Measurements from ENCODE around the gene KCNH1. TPM values are rescaled to one million over a fixed set of nuclear protein-coding genes. Genes with fewer than 3 reads are reported as not detected.

KCNH1 gene
- total RNA-seq, 2 donors from 2014 or later: not detected

GRCh38 chr1:210779269-210779668, 354.7 kb downstream of the KCNH1 start:
- no peak overlapping the region for H3K4me3 Mint-ChIP-seq
- no peaks in the 10 kb centered on the region for H3K9me3 ChIP-seq (ENCODE audit: control insufficient read depth, low read length, poor library complexity, severe bottlenecking)
- peaks cover 36% of the 10 kb centered on the region for H3K27me3 Mint-ChIP-seq
- peaks cover 2% of the 10 kb centered on the region for H3K4me1 Mint-ChIP-seq
- no peak overlapping the region for H3K27ac Mint-ChIP-seq
- DNase-seq (no peak), ATAC-seq (no peak)
- H3K36me3 Mint-ChIP-seq (ENCODE audit: low read depth): peaks cover 2% of the 10 kb centered on the region

GRCh38 chr1:210777914-210778313, 356.0 kb downstream of the KCNH1 start:
- Mint-ChIP-seq H3K4me3 (no peak overlapping the region), H3K27me3 (peaks cover 42% of the 10 kb centered on the region), H3K36me3 (ENCODE audit: low read depth) (peaks cover 2% of the 10 kb centered on the region), H3K27ac (no peak overlapping the region), H3K4me1 (peaks cover 2% of the 10 kb centered on the region)
- ATAC-seq (no peak), DNase-seq (no peak)
- no peaks in the 10 kb centered on the region for H3K9me3 ChIP-seq (ENCODE audit: control insufficient read depth, low read length, poor library complexity, severe bottlenecking)

- H3K9me3 ChIP-seq (ENCODE audit: control insufficient read depth, low read length, poor library complexity, severe bottlenecking): no peaks in the 10 kb centered on the region
- Mint-ChIP-seq H3K4me1 (peaks cover 2% of the 10 kb centered on the region), H3K36me3 (ENCODE audit: low read depth) (peaks cover 2% of the 10 kb centered on the region), H3K4me3 (no peak overlapping the region), H3K27me3 (peaks cover 42% of the 10 kb centered on the region), H3K27ac (no peak overlapping the region)
- ATAC-seq (no peak), DNase-seq (no peak)
These were observed 357.2 kb downstream of the KCNH1 start for GRCh38 chr1:210776712-210777111.

GRCh38 chr1:210775289-210775688, 358.7 kb downstream of the KCNH1 start:
- DNase-seq (no peak), ATAC-seq (no peak)
- no peak overlapping the region for H3K4me3 Mint-ChIP-seq
- peaks cover 2% of the 10 kb centered on the region for H3K4me1 Mint-ChIP-seq
- peaks cover 55% of the 10 kb centered on the region for H3K27me3 Mint-ChIP-seq
- no peak overlapping the region for H3K27ac Mint-ChIP-seq
- H3K9me3 ChIP-seq (ENCODE audit: control insufficient read depth, low read length, poor library complexity, severe bottlenecking): no peaks in the 10 kb centered on the region
- peaks cover under 1% of the 10 kb centered on the region for H3K36me3 Mint-ChIP-seq (ENCODE audit: low read depth)

- Mint-ChIP-seq H3K27ac (no peak overlapping the region), H3K4me1 (peaks cover 2% of the 10 kb centered on the region), H3K4me3 (no peak overlapping the region), H3K27me3 (peaks cover 67% of the 10 kb centered on the region), H3K36me3 (ENCODE audit: low read depth) (no peaks in the 10 kb centered on the region)
- ATAC-seq: no peak
- H3K9me3 ChIP-seq (ENCODE audit: control insufficient read depth, low read length, poor library complexity, severe bottlenecking): no peaks in the 10 kb centered on the region
- DNase-seq: no peak
These were observed 360.5 kb downstream of the KCNH1 start for GRCh38 chr1:210773450-210773849.

- H3K4me3 Mint-ChIP-seq: no peak overlapping the region
- H3K4me1 Mint-ChIP-seq: peaks cover 2% of the 10 kb centered on the region
- no peak overlapping the region for H3K27ac Mint-ChIP-seq
- ATAC-seq (no peak), DNase-seq (no peak)
- peaks cover 51% of the 10 kb centered on the region for H3K27me3 Mint-ChIP-seq
- no peaks in the 10 kb centered on the region for H3K36me3 Mint-ChIP-seq (ENCODE audit: low read depth)
- H3K9me3 ChIP-seq (ENCODE audit: control insufficient read depth, low read length, poor library complexity, severe bottlenecking): no peaks in the 10 kb centered on the region
These were observed 362.8 kb downstream of the KCNH1 start for GRCh38 chr1:210771131-210771530.

GRCh38 chr1:210770396-210770984, 363.5 kb downstream of the KCNH1 start:
- H3K27ac Mint-ChIP-seq: no peak overlapping the region
- H3K4me3 Mint-ChIP-seq: no peak overlapping the region
- no peaks in the 10 kb centered on the region for H3K36me3 Mint-ChIP-seq (ENCODE audit: low read depth)
- H3K27me3 Mint-ChIP-seq: peaks cover 45% of the 10 kb centered on the region
- H3K4me1 Mint-ChIP-seq: no peaks in the 10 kb centered on the region
- ATAC-seq (no peak), DNase-seq (no peak)
- H3K9me3 ChIP-seq (ENCODE audit: control insufficient read depth, low read length, poor library complexity, severe bottlenecking): no peaks in the 10 kb centered on the region

- Mint-ChIP-seq H3K4me1 (no peaks in the 10 kb centered on the region), H3K27me3 (peaks cover 36% of the 10 kb centered on the region), H3K27ac (no peak overlapping the region), H3K36me3 (ENCODE audit: low read depth) (no peaks in the 10 kb centered on the region), H3K4me3 (no peak overlapping the region)
- H3K9me3 ChIP-seq (ENCODE audit: control insufficient read depth, low read length, poor library complexity, severe bottlenecking): no peaks in the 10 kb centered on the region
- ATAC-seq (no peak), DNase-seq (no peak)
These were observed 364.5 kb downstream of the KCNH1 start for GRCh38 chr1:210769473-210769872.

GRCh38 chr1:210764536-210764935, 369.4 kb downstream of the KCNH1 start:
- no peak overlapping the region for H3K27ac Mint-ChIP-seq
- H3K4me3 Mint-ChIP-seq: no peak overlapping the region
- H3K36me3 Mint-ChIP-seq (ENCODE audit: low read depth): no peaks in the 10 kb centered on the region
- no peaks in the 10 kb centered on the region for H3K9me3 ChIP-seq (ENCODE audit: control insufficient read depth, low read length, poor library complexity, severe bottlenecking)
- no peak for ATAC-seq
- DNase-seq: no peak
- peaks cover 13% of the 10 kb centered on the region for H3K27me3 Mint-ChIP-seq
- no peaks in the 10 kb centered on the region for H3K4me1 Mint-ChIP-seq

GRCh38 chr1:210758761-210759160, 375.2 kb downstream of the KCNH1 start:
- DNase-seq (no peak), ATAC-seq (no peak)
- H3K36me3 Mint-ChIP-seq (ENCODE audit: low read depth): no peaks in the 10 kb centered on the region
- H3K27ac Mint-ChIP-seq: no peak overlapping the region
- no peak overlapping the region for H3K4me3 Mint-ChIP-seq
- no peaks in the 10 kb centered on the region for H3K9me3 ChIP-seq (ENCODE audit: control insufficient read depth, low read length, poor library complexity, severe bottlenecking)
- peaks cover 10% of the 10 kb centered on the region for H3K27me3 Mint-ChIP-seq
- no peaks in the 10 kb centered on the region for H3K4me1 Mint-ChIP-seq

- Mint-ChIP-seq H3K4me3 (no peak overlapping the region), H3K27ac (no peak overlapping the region)
- no peak for ATAC-seq
These were observed 375.7 kb downstream of the KCNH1 start for GRCh38 chr1:210758261-210758660.

GRCh38 chr1:210757677-210758076, 376.3 kb downstream of the KCNH1 start:
- H3K9me3 ChIP-seq (ENCODE audit: control insufficient read depth, low read length, poor library complexity, severe bottlenecking): no peaks in the 10 kb centered on the region
- DNase-seq (no peak), ATAC-seq (no peak)
- Mint-ChIP-seq H3K4me1 (no peaks in the 10 kb centered on the region), H3K27ac (no peak overlapping the region), H3K4me3 (no peak overlapping the region), H3K27me3 (peaks cover 10% of the 10 kb centered on the region), H3K36me3 (ENCODE audit: low read depth) (no peaks in the 10 kb centered on the region)

More at GRCh38 chr1:210758261-210758660, 375.7 kb downstream of the KCNH1 start:
- Mint-ChIP-seq H3K36me3 (ENCODE audit: low read depth) (no peaks in the 10 kb centered on the region), H3K4me1 (no peaks in the 10 kb centered on the region), H3K27me3 (peaks cover 10% of the 10 kb centered on the region)
- no peak for DNase-seq
- no peaks in the 10 kb centered on the region for H3K9me3 ChIP-seq (ENCODE audit: control insufficient read depth, low read length, poor library complexity, severe bottlenecking)

GRCh38 chr1:210755991-210756659, 377.8 kb downstream of the KCNH1 start:
- no peaks in the 10 kb centered on the region for H3K9me3 ChIP-seq (ENCODE audit: control insufficient read depth, low read length, poor library complexity, severe bottlenecking)
- Mint-ChIP-seq H3K27me3 (peaks cover 10% of the 10 kb centered on the region), H3K4me3 (no peak overlapping the region), H3K4me1 (no peaks in the 10 kb centered on the region), H3K27ac (no peak overlapping the region), H3K36me3 (ENCODE audit: low read depth) (no peaks in the 10 kb centered on the region)
- DNase-seq (no peak), ATAC-seq (no peak)

Measured in T-helper 17 cell (primary cell).